Measurements from ENCODE around the gene YBX2.
"Not testable (repeated sequence)": the region's sequence is repeated elsewhere in the genome, so short reads cannot be mapped to it uniquely, and the experiment has no call there.

YBX2 gene

GRCh38 chr17:7262192-7262934 lies 32.1 kb downstream of the YBX2 start, which contains the start of gene CLDN7:
Gene CLDN7 (minus strand): TSS chr17:7262478. CDS start chr17:7262043, 435 bp downstream.
- DNase-seq = no peak

GRCh38 chr17:7261379-7262191 lies 32.9 kb downstream of the YBX2 start:
- DNase-seq = peak; percentile 49

GRCh38 chr17:7260651-7261378 lies 33.6 kb downstream of the YBX2 start:
- no peak for DNase-seq

- no peak for DNase-seq
These were observed 34.3 kb downstream of the YBX2 start for GRCh38 chr17:7260151-7260550.

- DNase-seq = no peak
These were observed 34.9 kb downstream of the YBX2 start for GRCh38 chr17:7259555-7259889.

GRCh38 chr17:7258731-7259554 lies 35.5 kb downstream of the YBX2 start:
- no peak for DNase-seq

GRCh38 chr17:7256766-7257456 lies 37.5 kb downstream of the YBX2 start:
- no peak for DNase-seq

- no peak for DNase-seq
These were observed 39.9 kb downstream of the YBX2 start for GRCh38 chr17:7254511-7254910.

- no peak for DNase-seq
These were observed 41.4 kb downstream of the YBX2 start for GRCh38 chr17:7253082-7253481.

GRCh38 chr17:7252176-7253043 lies 42.0 kb downstream of the YBX2 start, which contains the start of gene ELP5:
Gene ELP5 (plus strand): TSS chr17:7252215. CDS start chr17:7252551, 336 bp downstream.
- DNase-seq = peak; percentile 87

GRCh38 chr17:7251661-7252175 lies 42.7 kb downstream of the YBX2 start, which contains the start of gene CTDNEP1:
Gene CTDNEP1 (minus strand): TSS chr17:7251734. CDS start chr17:7251296, 438 bp downstream.
- DNase-seq = peak; percentile 98

- DNase-seq = no peak
These were observed 43.5 kb downstream of the YBX2 start for GRCh38 chr17:7250695-7251627.

GRCh38 chr17:7249830-7250229 lies 44.6 kb downstream of the YBX2 start:
- DNase-seq = no peak

- DNase-seq = no peak
These were observed 45.2 kb downstream of the YBX2 start for GRCh38 chr17:7249214-7249613.

- peak; percentile 5 for DNase-seq
These were observed 45.6 kb downstream of the YBX2 start for GRCh38 chr17:7248796-7249195.

GRCh38 chr17:7246779-7247178 lies 47.7 kb downstream of the YBX2 start:
- no peak for DNase-seq

- DNase-seq = not testable (repeated sequence)
These were observed 50.6 kb downstream of the YBX2 start for GRCh38 chr17:7243838-7244237.

- no peak for DNase-seq
These were observed 51.0 kb downstream of the YBX2 start for GRCh38 chr17:7243453-7243729.

- peak; percentile 92 for DNase-seq
These were observed 51.6 kb downstream of the YBX2 start for GRCh38 chr17:7242717-7243452.
